GM10266 (cell line): Measurements from ENCODE around the gene ABCA6.
A peak's percentile ranks its signal among the peaks of the same experiment; 100 is the strongest.

Experiments used
- DNase-seq: peaks from one replicate; pipeline ENCODE4 v3.0.0; 2012; ENCODE audit errors: extremely low spot score
- TF ChIP-seq, protein P1 (sequence below): IDR thresholded peaks from 2 replicates; pipeline ENCODE4 v1.5.1; 2012; ENCODE audit warnings: mild to moderate bottlenecking, low read depth; ENCODE audit not compliant: control insufficient read depth, insufficient read depth; ENCODE audit errors: missing control alignments

The ABCA6 gene

DNA sequence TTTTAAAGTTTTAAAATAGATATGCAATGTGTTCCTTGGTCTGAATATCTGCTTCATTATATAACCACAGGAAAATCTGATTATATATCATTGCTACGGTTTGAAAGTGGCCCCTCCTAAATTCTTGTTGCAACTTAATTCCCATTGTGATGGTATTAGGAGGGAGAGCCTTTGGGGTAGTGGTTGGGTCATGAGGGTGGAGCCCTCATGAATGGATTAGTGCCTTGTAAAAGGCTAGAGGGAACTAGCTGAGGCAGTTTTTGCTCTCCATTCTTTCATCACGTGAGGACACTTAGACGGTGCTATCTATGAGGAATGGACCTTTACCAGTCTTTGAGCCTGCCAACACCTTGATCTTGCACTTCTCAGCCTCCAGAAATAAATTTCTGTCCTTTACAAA, 7.6 kb downstream of the ABCA6 start:
- TF ChIP-seq, protein P1, sequence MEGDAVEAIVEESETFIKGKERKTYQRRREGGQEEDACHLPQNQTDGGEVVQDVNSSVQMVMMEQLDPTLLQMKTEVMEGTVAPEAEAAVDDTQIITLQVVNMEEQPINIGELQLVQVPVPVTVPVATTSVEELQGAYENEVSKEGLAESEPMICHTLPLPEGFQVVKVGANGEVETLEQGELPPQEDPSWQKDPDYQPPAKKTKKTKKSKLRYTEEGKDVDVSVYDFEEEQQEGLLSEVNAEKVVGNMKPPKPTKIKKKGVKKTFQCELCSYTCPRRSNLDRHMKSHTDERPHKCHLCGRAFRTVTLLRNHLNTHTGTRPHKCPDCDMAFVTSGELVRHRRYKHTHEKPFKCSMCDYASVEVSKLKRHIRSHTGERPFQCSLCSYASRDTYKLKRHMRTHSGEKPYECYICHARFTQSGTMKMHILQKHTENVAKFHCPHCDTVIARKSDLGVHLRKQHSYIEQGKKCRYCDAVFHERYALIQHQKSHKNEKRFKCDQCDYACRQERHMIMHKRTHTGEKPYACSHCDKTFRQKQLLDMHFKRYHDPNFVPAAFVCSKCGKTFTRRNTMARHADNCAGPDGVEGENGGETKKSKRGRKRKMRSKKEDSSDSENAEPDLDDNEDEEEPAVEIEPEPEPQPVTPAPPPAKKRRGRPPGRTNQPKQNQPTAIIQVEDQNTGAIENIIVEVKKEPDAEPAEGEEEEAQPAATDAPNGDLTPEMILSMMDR = no peak
- no peak for DNase-seq

DNA sequence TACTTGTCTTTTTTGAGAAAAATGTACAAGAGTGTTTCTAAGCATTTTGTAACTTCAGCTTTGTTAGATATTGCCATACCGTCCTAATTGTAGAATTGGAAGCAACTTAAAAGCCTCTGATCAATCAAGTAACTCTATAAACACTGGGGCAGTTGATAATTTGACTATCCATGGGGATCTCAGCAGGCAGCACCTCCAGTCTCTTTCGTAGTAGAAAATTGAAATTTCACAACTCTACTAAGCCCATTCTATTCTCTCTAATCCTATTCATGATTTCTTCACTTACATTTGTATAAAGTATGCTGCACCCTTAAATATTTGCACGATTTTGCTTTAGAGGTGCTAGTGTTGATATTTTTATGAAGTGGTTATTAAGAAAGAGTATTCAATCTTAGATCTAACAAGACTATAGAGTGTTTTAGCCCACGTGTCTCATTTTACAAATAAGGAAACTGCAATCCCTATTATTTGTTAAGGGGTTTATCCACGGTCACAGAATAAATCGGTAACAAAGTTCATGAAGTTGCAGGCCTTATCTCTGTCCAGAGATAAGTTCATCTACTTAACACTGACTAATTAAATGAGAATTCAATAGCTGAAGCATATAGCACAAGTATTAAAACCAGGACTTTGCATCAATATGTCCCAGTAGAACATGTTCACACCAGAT, 10.9 kb downstream of the ABCA6 start:
- TF ChIP-seq, protein P1 = no peak
- DNase-seq = no peak

DNA sequence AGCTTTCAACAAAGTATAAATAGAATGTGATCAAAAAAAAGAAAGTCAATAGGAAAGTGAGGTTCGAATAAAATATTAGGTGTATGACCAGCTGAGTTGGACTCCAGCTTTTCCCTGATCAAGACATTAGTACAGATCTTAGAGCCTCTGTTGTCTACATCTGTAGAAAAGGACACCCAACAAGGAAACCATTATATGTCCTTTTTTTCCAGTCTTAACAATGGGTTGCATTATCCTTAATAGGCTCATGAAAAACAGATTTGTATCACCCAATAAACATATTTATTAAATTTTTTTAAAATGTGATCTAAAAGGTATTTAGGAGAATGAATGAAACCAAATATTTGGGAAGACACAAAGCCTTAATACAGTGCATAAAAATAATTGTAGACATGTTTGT, 18.1 kb downstream of the ABCA6 start:
- TF ChIP-seq, protein P1 = no peak
- DNase-seq = no peak

DNA sequence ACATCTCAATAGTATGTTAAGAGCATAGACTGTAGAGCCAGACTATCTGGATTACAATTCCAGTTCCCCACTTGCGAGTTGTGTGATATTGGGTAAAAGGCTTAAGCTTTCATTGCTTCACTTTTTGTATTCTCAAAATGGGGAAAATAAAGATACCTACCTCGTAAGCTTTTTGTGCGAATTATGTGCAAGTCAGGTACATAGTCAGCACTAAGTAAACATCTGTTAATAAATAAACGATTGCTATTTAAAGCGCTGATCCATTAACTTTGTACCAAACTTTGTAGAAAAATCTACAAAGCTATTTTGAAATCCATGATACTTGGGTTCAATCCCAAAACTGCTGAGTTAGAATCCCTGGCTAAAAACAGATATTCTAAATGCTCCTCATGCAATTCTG, 19.6 kb downstream of the ABCA6 start:
- DNase-seq = no peak

DNA sequence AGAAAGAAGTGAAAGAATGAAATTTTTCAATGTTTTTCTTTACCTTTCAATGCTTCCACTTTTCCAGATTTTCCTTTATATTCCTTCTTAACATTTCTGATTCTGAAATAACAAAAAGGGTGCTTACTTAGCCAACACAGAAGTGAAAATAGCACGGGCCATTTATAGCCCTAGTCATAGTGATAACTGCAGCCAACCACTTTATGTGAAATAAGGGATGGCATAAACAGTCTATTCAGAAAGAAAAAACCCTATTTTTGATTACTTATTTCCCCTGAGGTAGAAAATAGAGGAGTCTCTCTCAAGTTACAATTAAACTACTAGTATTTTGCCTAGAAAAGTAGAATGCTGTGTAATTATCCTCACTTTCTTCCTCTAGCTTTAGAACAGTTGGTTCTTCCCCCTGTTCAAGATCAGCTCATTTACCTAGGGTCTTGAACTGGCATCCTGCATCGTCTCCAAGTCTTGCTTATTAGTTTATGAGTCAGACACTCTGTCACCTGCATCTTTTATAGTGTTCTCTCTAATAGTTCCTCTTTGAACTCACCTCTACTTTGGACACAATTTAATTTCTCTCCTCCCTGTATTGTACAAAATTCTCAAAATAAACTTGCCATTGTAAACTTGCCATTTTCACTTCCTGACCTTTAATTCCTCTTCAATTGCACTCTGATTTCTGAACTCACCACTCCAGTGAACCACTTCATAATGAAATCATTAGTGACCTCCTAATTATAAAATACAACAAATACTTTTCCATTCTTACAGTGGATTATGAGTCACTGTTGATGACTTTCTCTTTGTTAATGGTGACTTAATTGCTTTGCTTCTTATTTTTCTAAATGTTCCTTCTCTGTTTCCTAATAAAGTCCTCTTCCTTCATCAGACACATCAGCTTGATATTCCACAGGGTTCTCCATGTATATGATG, 23.6 kb downstream of the ABCA6 start:
- DNase-seq = peak; percentile 6

More for the DNA sequence above, 19.6 kb downstream of the ABCA6 start:
- TF ChIP-seq, protein P1 = no peak

DNA sequence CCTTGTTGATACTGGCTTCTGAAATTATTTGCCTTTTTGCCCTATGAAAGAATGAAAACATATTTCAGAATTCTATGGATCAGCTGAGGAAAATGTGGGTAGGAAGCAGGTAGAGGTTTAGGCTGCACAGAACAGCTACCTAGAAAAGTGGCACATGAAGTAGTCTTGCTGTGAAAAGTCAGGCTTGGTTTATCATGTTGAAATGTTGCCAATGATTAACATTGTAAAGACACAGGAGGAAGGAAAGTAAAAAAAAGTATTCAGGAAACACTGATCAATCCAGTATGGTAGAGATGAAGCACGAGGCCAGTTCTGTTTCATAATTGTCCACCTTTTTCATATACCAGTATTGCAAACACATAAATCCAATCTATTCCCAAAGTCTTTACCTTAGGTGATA, 29.9 kb downstream of the ABCA6 start:
- TF ChIP-seq, protein P1 = no peak
- DNase-seq = no peak

More for the DNA sequence above, 23.6 kb downstream of the ABCA6 start:
- TF ChIP-seq, protein P1 = no peak
